K562 (cell line): ENCODE results near the gene PROK2.

Experiments
- DPF2 ChIP-seq: fragments of 450-650 bp; IDR thresholded peaks from 2 replicates; pipeline ENCODE4 v1.6.1; 2016
- NFXL1 ChIP-seq: fragments of 450-650 bp; formaldehyde crosslinking; IDR thresholded peaks from 2 replicates; pipeline ENCODE4 v1.4.0; 2021; ENCODE audit warnings: mild to moderate bottlenecking
- POLR2A ChIP-seq: fragments of 450-650 bp; conservative IDR thresholded peaks from 2 replicates; pipeline ENCODE4 v1.6.1; 2016
- PTBP1 ChIP-seq: fragments of 200-400 bp; formaldehyde crosslinking; IDR thresholded peaks from 2 replicates; pipeline ENCODE4 v1.6.1; 2017; ENCODE audit warnings: low read depth, low read length
- RBM14 ChIP-seq: fragments of 200-400 bp; formaldehyde crosslinking; IDR thresholded peaks from 2 replicates; pipeline ENCODE4 v1.6.1; 2018; ENCODE audit warnings: low read depth, mild to moderate bottlenecking, low read length, moderate library complexity, borderline replicate concordance; ENCODE audit not compliant: insufficient read depth
- SREBF2 ChIP-seq: sonication (generic); formaldehyde crosslinking; IDR thresholded peaks from 2 replicates; pipeline ENCODE4 v1.4.0; 2020; ENCODE audit warnings: mild to moderate bottlenecking, missing genetic modification reagents
- ZNF561 ChIP-seq: fragments of 450-650 bp; formaldehyde crosslinking; conservative IDR thresholded peaks from 2 replicates; pipeline ENCODE4 v1.4.0; 2020; ENCODE audit warnings: mild to moderate bottlenecking, moderate library complexity

DNA sequence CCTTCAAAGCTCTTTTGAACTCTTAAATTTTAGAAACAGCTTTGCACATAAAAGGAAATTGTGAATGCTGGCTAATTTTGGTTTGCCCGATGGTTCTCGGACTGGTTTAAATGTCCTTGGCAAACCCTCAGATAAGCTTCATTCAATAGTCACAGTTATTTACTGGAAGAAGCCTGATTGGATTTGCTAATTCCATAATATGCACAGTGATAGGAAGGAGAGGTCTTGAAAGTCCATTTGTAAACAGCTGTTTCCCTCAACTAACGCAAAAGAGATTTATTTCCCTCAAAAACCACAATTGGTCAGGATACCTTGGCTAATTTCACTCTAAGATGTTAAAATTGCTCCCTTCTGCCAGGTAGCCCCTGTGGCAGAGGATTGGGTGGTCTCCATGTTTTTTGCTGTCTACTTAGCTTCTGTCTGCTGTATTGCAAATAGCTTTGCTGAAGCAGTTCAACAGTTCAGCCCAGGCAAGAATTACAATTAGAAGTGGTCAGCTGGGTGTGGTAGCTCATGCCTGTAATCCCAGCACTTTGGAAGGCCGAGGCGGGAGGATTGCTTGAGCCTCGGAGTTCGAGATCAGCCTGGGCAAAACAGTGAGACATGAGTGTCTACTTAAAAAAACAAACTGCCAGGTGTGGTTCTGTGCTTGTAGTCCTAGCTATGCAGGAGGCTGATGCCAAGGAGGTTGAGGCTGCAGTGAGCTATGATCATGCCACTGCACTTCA lies 30.6 kb upstream of the PROK2 start:
- TF ChIP-seq POLR2A: no peak
- TF ChIP-seq DPF2: no peak
- TF ChIP-seq SREBF2 (CRISPR knock-in tag): no peak
- TF ChIP-seq ZNF561 (CRISPR knock-in tag): no peak
- TF ChIP-seq NFXL1: no peak
- TF ChIP-seq PTBP1: no peak
- TF ChIP-seq RBM14: no peak
